Mononuclear cell (primary cell): ENCODE results near the gene RHEBL1. TPM values are rescaled to one million over a fixed set of nuclear protein-coding genes. Genes with fewer than 3 reads are reported as not detected.

ENCODE experiments used
- H3K27me3 ChIP-seq: 2 replicates; pipeline ENCODE4 v1.6.0; 2011; ENCODE audit warnings: low read length, control low read depth; ENCODE audit not compliant: insufficient read depth
- H3K4me1 ChIP-seq: 2 replicates; pipeline ENCODE4 v1.5.1; 2011; ENCODE audit warnings: mild to moderate bottlenecking, low read length, control low read depth; ENCODE audit not compliant: insufficient read depth
- H3K4me3 ChIP-seq: 2 replicates; pipeline ENCODE4 v1.5.1; 2011; ENCODE audit warnings: mild to moderate bottlenecking, low read length, moderate library complexity
- H3K9me3 ChIP-seq: 2 replicates; pipeline ENCODE4 v1.5.1; 2011; ENCODE audit warnings: low read depth, mild to moderate bottlenecking, control low read depth, low read length
- total RNA-seq: library from RNA; depleted of rRNA; stranded (reverse); fragments of >200 nt; gene quantifications from one replicate; pipeline ENCODE4 v1.2.3, GENCODE V29; 2012

RHEBL1 gene
- total RNA-seq, 1 donor, result 2.5 TPM

GRCh38 chr12:49051777-49052438, 17.9 kb downstream of the RHEBL1 start:
- Histone ChIP-seq H3K4me3 (no peak overlapping the region), H3K4me1 (peaks cover 19% of the 10 kb centered on the region), H3K9me3 (no peaks in the 10 kb centered on the region), H3K27me3 (no peaks in the 10 kb centered on the region)

DNA sequence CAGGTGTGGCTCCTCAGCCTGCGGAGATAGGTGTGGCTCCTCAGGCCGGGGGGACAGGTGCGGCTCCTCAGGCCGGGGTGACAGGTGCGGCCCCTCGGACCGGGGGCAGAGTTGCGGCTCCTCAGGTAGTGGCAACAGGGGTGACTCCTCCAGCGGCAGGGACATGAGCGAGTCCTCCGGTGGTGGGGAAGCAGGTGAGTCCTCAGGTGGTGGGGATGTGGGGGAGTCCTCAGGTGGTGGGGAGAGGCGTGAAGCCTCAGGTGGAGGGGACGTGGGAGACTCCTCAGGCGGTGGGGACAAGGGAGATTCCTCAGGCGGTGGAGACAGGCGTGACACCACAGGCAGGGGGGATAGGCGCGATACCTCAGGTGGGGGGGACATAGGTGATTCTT, 18.4 kb downstream of the RHEBL1 start:
- Histone ChIP-seq H3K4me1 (peaks cover 14% of the 10 kb centered on the region), H3K4me3 (no peak overlapping the region)

DNA sequence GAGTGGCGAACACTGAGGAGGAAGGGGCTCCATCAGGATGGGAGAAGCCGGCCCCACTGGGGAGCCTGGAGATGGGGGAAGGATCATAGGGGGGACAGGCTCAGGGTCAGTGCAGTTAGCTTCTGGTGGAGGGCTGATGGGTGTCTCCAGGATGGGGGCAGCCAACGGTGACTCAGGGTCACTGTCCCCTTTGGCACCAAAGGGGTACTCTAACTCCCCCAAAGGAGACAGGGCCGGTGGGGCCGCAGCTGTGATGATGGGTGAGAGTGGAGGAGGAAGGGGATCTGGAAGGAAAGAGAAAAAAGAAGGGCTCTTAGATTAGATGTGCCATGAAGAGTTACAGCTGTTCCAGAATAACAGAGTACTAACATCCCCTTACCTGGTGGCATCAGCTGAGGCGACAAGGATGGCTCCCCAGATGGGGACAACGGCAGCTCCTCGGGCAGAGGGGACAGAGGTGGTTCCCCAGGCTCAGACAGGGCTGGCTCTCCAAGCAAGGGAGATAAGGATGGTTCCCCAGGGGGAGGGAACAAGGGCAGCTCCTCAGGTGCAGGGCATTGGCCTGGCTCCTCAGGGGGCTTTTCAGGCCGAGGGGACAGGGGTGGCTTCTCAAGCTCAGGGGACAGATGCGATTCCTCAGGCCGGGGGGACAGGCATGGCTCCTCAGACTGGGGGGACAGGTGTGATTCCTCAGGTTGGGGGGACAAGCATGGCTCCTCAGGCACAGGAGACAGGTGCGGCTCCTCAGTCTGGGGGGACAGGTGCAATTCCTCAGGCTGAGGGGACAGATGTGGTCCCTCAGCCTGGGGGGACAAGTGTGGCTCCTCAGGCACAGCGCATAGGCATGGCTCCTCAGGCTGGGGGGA, 19.0 kb downstream of the RHEBL1 start:
- Histone ChIP-seq H3K9me3 (no peaks in the 10 kb centered on the region), H3K4me3 (no peak overlapping the region), H3K27me3 (no peaks in the 10 kb centered on the region), H3K4me1 (peaks cover 8% of the 10 kb centered on the region)

More for the DNA sequence above, 18.4 kb downstream of the RHEBL1 start:
- Histone ChIP-seq H3K9me3 (no peaks in the 10 kb centered on the region), H3K27me3 (no peaks in the 10 kb centered on the region)

GRCh38 chr12:49049566-49050224, 20.1 kb downstream of the RHEBL1 start:
- Histone ChIP-seq H3K27me3 (no peaks in the 10 kb centered on the region), H3K9me3 (no peaks in the 10 kb centered on the region), H3K4me3 (no peak overlapping the region), H3K4me1 (no peaks in the 10 kb centered on the region)

GRCh38 chr12:49048953-49049352, 20.8 kb downstream of the RHEBL1 start:
- Histone ChIP-seq H3K27me3 (no peaks in the 10 kb centered on the region), H3K4me1 (no peaks in the 10 kb centered on the region), H3K4me3 (no peak overlapping the region), H3K9me3 (no peaks in the 10 kb centered on the region)

DNA sequence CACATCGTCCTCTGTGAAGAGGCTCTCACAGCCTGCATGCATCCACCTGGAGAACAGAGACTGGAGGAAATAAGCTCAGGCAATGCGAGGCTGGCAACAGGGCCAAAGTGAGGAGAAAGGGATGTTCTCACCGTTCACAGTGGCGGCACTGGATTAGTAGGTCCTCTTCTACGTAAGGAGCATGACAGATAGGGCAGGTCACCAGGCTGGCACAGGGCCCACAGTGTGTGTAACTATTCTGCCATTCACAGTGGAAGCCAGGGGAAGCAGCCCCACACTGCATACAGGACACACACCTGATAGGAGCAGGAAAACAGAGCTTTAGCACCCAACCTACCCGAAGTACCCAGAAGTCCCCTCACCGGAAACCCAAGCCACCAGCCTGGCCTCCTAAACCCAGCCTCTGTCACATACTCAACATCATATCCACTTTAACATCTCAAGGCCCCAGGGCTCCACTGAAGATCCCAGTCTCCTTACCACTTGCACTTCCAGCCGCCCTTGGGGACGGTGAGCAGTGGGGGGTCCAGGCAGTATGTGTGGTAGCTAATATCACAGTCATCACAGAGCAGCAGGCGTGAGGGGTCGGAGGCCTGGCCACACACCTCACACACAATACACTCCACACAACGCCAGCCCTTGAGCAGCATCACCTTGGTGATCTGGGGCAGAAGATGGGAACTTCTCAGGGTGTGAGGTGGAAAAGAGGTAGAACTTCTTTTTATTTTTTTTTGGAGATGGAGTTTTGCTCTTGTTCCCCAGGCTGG, 23.5 kb downstream of the RHEBL1 start:
- H3K4me3 ChIP-seq, result no peak overlapping the region
- H3K4me1 ChIP-seq, result no peaks in the 10 kb centered on the region
- no peaks in the 10 kb centered on the region for H3K9me3 ChIP-seq

DNA sequence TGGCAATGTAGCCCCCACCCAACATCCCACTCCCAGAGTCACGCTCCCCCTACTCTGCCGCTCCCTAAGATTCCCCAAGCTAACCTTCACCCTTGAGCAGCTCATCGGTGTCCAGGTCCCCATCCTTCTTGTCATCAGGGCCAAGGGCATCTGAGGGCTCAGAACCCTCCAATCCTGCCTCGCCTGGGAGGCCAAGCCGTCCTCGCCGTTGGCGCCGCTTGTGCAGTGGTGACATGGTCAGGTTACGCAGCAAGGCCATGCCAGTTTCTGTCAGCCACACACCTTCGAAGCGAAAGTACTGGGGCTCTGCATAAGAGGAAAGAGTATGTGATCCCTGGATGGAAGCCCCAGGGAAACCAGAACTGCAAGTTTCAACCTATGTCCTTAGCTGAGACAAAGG, 25.1 kb downstream of the RHEBL1 start:
- no peaks in the 10 kb centered on the region for H3K9me3 ChIP-seq
- no peaks in the 10 kb centered on the region for H3K4me1 ChIP-seq
- H3K27me3 ChIP-seq, result no peaks in the 10 kb centered on the region
- no peak overlapping the region for H3K4me3 ChIP-seq

More for the DNA sequence above, 23.5 kb downstream of the RHEBL1 start:
- no peaks in the 10 kb centered on the region for H3K27me3 ChIP-seq

- Histone ChIP-seq H3K4me3 (no peak overlapping the region), H3K4me1 (no peaks in the 10 kb centered on the region), H3K9me3 (no peaks in the 10 kb centered on the region), H3K27me3 (no peaks in the 10 kb centered on the region)
These were observed 25.9 kb downstream of the RHEBL1 start for GRCh38 chr12:49043856-49044258.

DNA sequence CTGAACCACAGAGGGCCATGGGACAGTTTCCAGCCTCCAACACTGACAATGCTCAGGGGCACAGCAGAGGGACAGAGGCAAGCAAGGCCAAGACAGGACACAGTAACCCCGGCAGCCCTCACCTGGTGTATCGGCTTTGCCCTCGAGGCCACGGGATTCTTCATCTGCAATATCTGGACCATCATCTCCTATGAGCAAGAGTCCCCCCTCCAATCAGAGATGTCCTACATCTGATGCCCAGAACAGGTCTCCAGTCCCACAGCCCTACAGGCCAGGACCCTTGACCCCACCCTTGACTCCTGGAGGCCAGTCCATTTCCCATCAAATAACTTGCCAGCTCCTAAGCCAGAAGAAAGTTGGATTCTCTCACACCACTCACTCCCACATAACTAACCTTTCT, 26.5 kb downstream of the RHEBL1 start:
- Histone ChIP-seq H3K4me3 (no peak overlapping the region), H3K4me1 (no peaks in the 10 kb centered on the region), H3K9me3 (no peaks in the 10 kb centered on the region), H3K27me3 (no peaks in the 10 kb centered on the region)

DNA sequence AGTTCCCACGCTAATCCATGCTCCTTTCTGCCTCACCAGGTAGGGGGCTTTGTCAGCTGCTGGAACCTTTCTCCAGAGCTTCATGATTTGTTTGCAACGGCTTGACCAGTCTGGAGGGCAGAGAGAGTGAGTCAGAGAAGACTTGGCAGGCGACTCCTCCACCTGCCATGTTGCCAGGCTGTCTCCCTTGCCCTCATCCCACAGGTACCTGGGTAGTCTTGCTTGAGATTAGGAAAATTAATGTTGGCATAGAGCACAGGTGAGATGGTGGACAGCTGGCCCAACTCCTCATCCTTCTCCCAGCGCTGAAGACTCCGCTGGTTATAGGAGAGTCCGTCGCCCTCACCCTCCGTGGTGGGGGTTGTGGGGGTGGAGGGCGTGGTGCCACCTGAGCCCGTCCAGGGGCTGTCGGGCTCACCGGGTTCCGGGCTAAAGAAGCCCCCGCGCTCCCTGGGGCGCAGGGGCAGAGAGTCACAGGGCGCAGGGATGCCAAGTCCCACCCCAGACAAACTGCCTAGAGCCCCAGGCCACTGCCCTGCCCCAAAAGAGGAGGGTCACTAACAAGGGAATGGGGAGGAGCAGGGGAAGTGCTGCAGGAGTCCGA, 27.8 kb downstream of the RHEBL1 start:
- Histone ChIP-seq H3K4me1 (no peaks in the 10 kb centered on the region), H3K27me3 (no peaks in the 10 kb centered on the region), H3K9me3 (no peaks in the 10 kb centered on the region), H3K4me3 (no peak overlapping the region)

- Histone ChIP-seq H3K4me3 (no peak overlapping the region), H3K27me3 (no peaks in the 10 kb centered on the region), H3K9me3 (no peaks in the 10 kb centered on the region), H3K4me1 (no peaks in the 10 kb centered on the region)
These were observed 28.5 kb downstream of the RHEBL1 start for GRCh38 chr12:49041036-49041880.

- Histone ChIP-seq H3K27me3 (no peaks in the 10 kb centered on the region), H3K4me1 (no peaks in the 10 kb centered on the region), H3K9me3 (no peaks in the 10 kb centered on the region), H3K4me3 (no peak overlapping the region)
These were observed 29.4 kb downstream of the RHEBL1 start for GRCh38 chr12:49040364-49040855.

- Histone ChIP-seq H3K27me3 (no peaks in the 10 kb centered on the region), H3K4me1 (no peaks in the 10 kb centered on the region), H3K4me3 (no peak overlapping the region), H3K9me3 (no peaks in the 10 kb centered on the region)
These were observed 30.1 kb downstream of the RHEBL1 start for GRCh38 chr12:49039421-49040363.
